SK-N-SH (cell line): ENCODE measurements around the gene F11R. TPM values are rescaled to one million over a fixed set of nuclear protein-coding genes. Genes with fewer than 3 reads are reported as not detected.
A peak's percentile ranks its signal among the peaks of the same experiment; 100 is the strongest.

Experiments
- CTCF ChIA-PET: fragments of 300-600, 350-600 bp; formaldehyde crosslinking; extraction: SDS; loops from one replicate; lab custom pipeline; 2021; lab: Yijun Ruan, JAX
- POLR2A ChIA-PET: fragments of 350-600 bp; sonication (Branson Sonifier 250); formaldehyde crosslinking; extraction: SDS; loops from one replicate; lab custom pipeline; 2020; ENCODE audit warnings: antibody characterized with exemption, inconsistent platforms; lab: Yijun Ruan, JAX
- DNase-seq: peaks from one replicate; pipeline ENCODE4 v3.0.0; 2012
- H2AFZ ChIP-seq: fragments of 200-600 bp; sonication (generic); 2 replicates; pipeline ENCODE4 v1.8.1; 2016; ENCODE audit warnings: antibody characterized with exemption, mild to moderate bottlenecking, low read depth
- H3F3A ChIP-seq: fragments of 200-600 bp; sonication (generic); replicated peaks from 2 replicates; pipeline ENCODE3; 2016; ENCODE audit warnings: antibody characterized with exemption, mild to moderate bottlenecking; ENCODE audit not compliant: insufficient read depth
- H3K27ac ChIP-seq, 2 experiments: fragments of 200-500 bp in 1 of 2; fragments of 200-600 bp in 1 of 2; sonication (Bioruptor generic) in 1 of 2; sonication (generic), shearing (Covaris generic) in 1 of 2; 2 replicates each; pipeline versions ENCODE4 v1.5.1 to v1.6.1; 2014 to 2016; ENCODE audit warnings: low read depth in 2 of 2, inconsistent platforms in 1 of 2, low read length in 1 of 2, mild to moderate bottlenecking in 1 of 2, mixed read lengths in 1 of 2
- H3K27me3 ChIP-seq: fragments of 200-600 bp; sonication (generic), shearing (Covaris generic); 2 replicates; pipeline ENCODE4 v1.6.1; 2016; ENCODE audit warnings: mixed run types; ENCODE audit not compliant: insufficient read depth
- H3K36me3 ChIP-seq, 2 experiments: fragments of 200-500 bp in 1 of 2; fragments of 200-600 bp in 1 of 2; sonication (Bioruptor generic) in 1 of 2; sonication (generic) in 1 of 2; replicated peaks in 1 of 2; 2 replicates each; pipeline versions ENCODE3 to v1.5.1; 2014 to 2016; ENCODE audit warnings: low read length in 1 of 2, mild to moderate bottlenecking in 1 of 2; ENCODE audit not compliant: insufficient read depth in 2 of 2, control insufficient read depth in 1 of 2
- H3K4me1 ChIP-seq, 2 experiments: fragments of 200-500 bp in 1 of 2; fragments of 200-600 bp in 1 of 2; sonication (Bioruptor generic) in 1 of 2; sonication (generic), shearing (Covaris generic) in 1 of 2; 2 replicates each; pipeline versions ENCODE4 v1.5.1 to v1.6.1; 2014 to 2016; ENCODE audit warnings: low read depth in 1 of 2, low read length in 1 of 2, mixed run types in 1 of 2; ENCODE audit not compliant: insufficient read depth in 2 of 2, control insufficient read depth in 1 of 2
- H3K4me2 ChIP-seq: fragments of 200-600 bp; sonication (generic), shearing (Covaris generic); 2 replicates; pipeline ENCODE4 v1.6.1; 2017; ENCODE audit warnings: mixed run types
- H3K4me3 ChIP-seq, 2 experiments: fragments of 200-500 bp in 1 of 2; fragments of 200-600 bp in 1 of 2; sonication (Bioruptor generic) in 1 of 2; sonication (generic), shearing (Covaris generic) in 1 of 2; 2 replicates each; pipeline versions ENCODE4 v1.5.1 to v1.8.1; 2014 to 2016; ENCODE audit warnings: low read depth in 2 of 2, inconsistent platforms in 1 of 2, low read length in 1 of 2, mild to moderate bottlenecking in 1 of 2, mixed read lengths in 1 of 2, moderate library complexity in 1 of 2
- H3K79me2 ChIP-seq: fragments of 200-600 bp; sonication (generic); 2 replicates; pipeline ENCODE4 v1.8.1; 2017; ENCODE audit warnings: mild to moderate bottlenecking; ENCODE audit not compliant: insufficient read depth
- H3K9ac ChIP-seq: fragments of 200-600 bp; sonication (generic); 2 replicates; pipeline ENCODE4 v1.6.1; 2017; ENCODE audit warnings: mixed run types
- H3K9me2 ChIP-seq: fragments of 200-600 bp; sonication (generic); 2 replicates; pipeline ENCODE4 v1.6.1; 2017; ENCODE audit warnings: mixed run types
- H3K9me3 ChIP-seq: fragments of 200-600 bp; sonication (generic); 2 replicates; pipeline ENCODE4 v1.6.1; 2017; ENCODE audit warnings: mixed run types, mild to moderate bottlenecking, moderate library complexity
- H4K20me1 ChIP-seq: fragments of 200-600 bp; sonication (generic); 2 replicates; pipeline ENCODE4 v1.6.1; 2017; ENCODE audit warnings: mild to moderate bottlenecking, mixed run types; ENCODE audit not compliant: insufficient read depth
- CHD2 ChIP-seq: fragments of 150-350 bp; IDR thresholded peaks from 2 replicates; pipeline ENCODE4 v1.6.1; 2018; ENCODE audit warnings: low read length; ENCODE audit not compliant: partially characterized antibody
- FOSL2 ChIP-seq: IDR thresholded peaks from 2 replicates; pipeline ENCODE4 v1.4.0; 2012; ENCODE audit warnings: low read depth, mild to moderate bottlenecking, moderate library complexity, borderline replicate concordance
- FOXJ3 ChIP-seq: sonication (generic); formaldehyde crosslinking; IDR thresholded peaks from 2 replicates; pipeline ENCODE4 v1.5.1; 2020; ENCODE audit warnings: mild to moderate bottlenecking, missing genetic modification reagents
- GABPA ChIP-seq: IDR thresholded peaks from 2 replicates; pipeline ENCODE4 v1.4.0; 2012; ENCODE audit warnings: low read depth, mild to moderate bottlenecking
- JUND ChIP-seq: IDR thresholded peaks from 2 replicates; pipeline ENCODE4 v1.4.0; 2012
- MEF2A ChIP-seq: IDR thresholded peaks from 2 replicates; pipeline ENCODE4 v1.4.0; 2012; ENCODE audit warnings: low read depth, borderline replicate concordance
- POLR2AphosphoS5 ChIP-seq: IDR thresholded peaks from 2 replicates; pipeline ENCODE4 v1.6.1; 2012; ENCODE audit warnings: low read depth, low read length
- RAD21 ChIP-seq: IDR thresholded peaks from 2 replicates; pipeline ENCODE4 v1.6.1; 2012; ENCODE audit warnings: mild to moderate bottlenecking, low read length
- RXRA ChIP-seq: IDR thresholded peaks from 2 replicates; pipeline ENCODE4 v1.4.0; 2012; ENCODE audit warnings: low read depth, mild to moderate bottlenecking, borderline replicate concordance
- SIN3A ChIP-seq: IDR thresholded peaks from 2 replicates; pipeline ENCODE4 v1.6.1; 2012; ENCODE audit warnings: low read depth, mild to moderate bottlenecking, low read length, moderate library complexity, borderline replicate concordance
- SMC3 ChIP-seq: IDR thresholded peaks from 2 replicates; pipeline ENCODE4 v1.6.1; 2012; ENCODE audit warnings: low read depth, low read length, improper control_type of control experiment
- TCF12 ChIP-seq: IDR thresholded peaks from 2 replicates; pipeline ENCODE4 v1.4.0; 2012
- WGBS: methylation state at CpG from one replicate; pipeline ENCODE4 v1.1.6; 2017; ENCODE audit warnings: low lambda C conversion rate; 5-methylcytosine and 5-hydroxymethylcytosine counted together
- polyA plus RNA-seq, 3 experiments: library from polyadenylated mRNA; depleted of rRNA; stranded (reverse); fragments of >200 nt; gene quantifications; 2 replicates each; pipeline ENCODE4 v1.2.3, GENCODE V29; 2012
- TF ChIP-seq, protein P1 (sequence below): fragments of 200-600 bp; sonication (generic); IDR thresholded peaks from 2 replicates; pipeline ENCODE4 v1.6.1; 2017; ENCODE audit warnings: antibody characterized with exemption, mild to moderate bottlenecking, moderate library complexity
- TF ChIP-seq, protein P2 (sequence below): IDR thresholded peaks from 2 replicates; pipeline ENCODE4 v1.4.0; 2012; ENCODE audit warnings: low read depth
- TF ChIP-seq, protein P3 (sequence below): IDR thresholded peaks from 2 replicates; pipeline ENCODE4 v1.6.1; 2012; ENCODE audit warnings: mild to moderate bottlenecking, low read depth, low read length, moderate library complexity
- TF ChIP-seq, protein P4 (sequence below): IDR thresholded peaks from 2 replicates; pipeline ENCODE4 v1.4.0; 2012; ENCODE audit warnings: low read depth, borderline replicate concordance

Gene F11R
- polyA plus RNA-seq, 1 of the 3 experiments (the other 2 are of a cell fraction): 9.0 TPM

DNA sequence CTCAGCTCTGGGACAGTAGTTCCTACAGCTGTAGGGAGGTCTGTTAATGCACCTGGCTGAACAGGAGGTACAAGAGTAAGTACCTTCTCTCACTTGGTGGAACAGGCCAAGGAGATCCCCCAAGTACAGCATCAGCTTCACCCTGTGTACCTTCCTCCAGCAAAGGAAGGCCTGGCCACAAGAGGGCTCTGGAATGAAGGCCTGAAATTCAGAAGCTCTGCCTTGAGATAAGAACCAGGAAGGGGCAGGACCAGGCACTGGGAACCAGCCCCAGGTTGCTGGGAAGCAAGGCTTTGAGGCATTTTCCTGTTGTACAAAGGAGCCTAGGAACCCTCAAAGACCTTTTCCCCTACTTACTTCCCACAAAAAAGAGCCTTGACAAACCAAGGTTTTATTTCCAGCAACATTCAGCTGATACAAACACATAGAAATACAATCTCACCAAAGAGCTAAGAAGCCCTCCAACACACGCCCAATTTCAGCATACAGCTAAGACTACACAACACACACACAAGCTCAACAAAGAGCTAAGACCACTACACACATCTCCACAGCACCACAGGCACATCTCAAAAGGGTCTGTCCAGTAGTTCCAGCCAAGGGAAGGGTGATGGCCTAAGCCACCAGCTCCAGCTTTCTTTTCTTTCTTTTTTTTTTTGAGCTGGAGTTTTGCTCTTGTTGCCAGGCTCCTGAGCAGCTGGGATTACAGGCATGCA, 23.5 kb downstream of the F11R start:
- no peak overlapping the region for H3K9ac ChIP-seq
- peaks cover 0 to 4% of the 10 kb centered on the region in 2 experiments; a peak in 2 of 4 replicates for H3K4me1 ChIP-seq
- TF ChIP-seq RAD21 (peak; percentile 37), SMC3 (peak; percentile 43), CHD2 (no peak), FOSL2 (no peak)
- TF ChIP-seq, protein P1, sequence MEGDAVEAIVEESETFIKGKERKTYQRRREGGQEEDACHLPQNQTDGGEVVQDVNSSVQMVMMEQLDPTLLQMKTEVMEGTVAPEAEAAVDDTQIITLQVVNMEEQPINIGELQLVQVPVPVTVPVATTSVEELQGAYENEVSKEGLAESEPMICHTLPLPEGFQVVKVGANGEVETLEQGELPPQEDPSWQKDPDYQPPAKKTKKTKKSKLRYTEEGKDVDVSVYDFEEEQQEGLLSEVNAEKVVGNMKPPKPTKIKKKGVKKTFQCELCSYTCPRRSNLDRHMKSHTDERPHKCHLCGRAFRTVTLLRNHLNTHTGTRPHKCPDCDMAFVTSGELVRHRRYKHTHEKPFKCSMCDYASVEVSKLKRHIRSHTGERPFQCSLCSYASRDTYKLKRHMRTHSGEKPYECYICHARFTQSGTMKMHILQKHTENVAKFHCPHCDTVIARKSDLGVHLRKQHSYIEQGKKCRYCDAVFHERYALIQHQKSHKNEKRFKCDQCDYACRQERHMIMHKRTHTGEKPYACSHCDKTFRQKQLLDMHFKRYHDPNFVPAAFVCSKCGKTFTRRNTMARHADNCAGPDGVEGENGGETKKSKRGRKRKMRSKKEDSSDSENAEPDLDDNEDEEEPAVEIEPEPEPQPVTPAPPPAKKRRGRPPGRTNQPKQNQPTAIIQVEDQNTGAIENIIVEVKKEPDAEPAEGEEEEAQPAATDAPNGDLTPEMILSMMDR: peak; percentile 38
- TF ChIP-seq, protein P2, sequence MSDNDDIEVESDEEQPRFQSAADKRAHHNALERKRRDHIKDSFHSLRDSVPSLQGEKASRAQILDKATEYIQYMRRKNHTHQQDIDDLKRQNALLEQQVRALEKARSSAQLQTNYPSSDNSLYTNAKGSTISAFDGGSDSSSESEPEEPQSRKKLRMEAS: no peak
- ChIA-PET POLR2A (interaction anchor here (1.4 kb wide), 1 partner anchor 135 kb away, joined by 3 read pairs; the partner anchor contains the start of gene DEDD), CTCF (interaction anchor here (0.8 to 6.1 kb wide), 11 partner anchors 7 to 144 kb away, joined by 3 to 30 read pairs (median 4); partner anchors contain the start of genes DEDD and KLHDC9)
- no peak overlapping the region for H3K4me3 ChIP-seq
- WGBS: 71% methylated on average over 1 of the region's 1 CpG
- no peaks in the 10 kb centered on the region for H3K9me3 ChIP-seq
- H3K79me2 ChIP-seq: no peaks in the 10 kb centered on the region
- H4K20me1 ChIP-seq: no peaks in the 10 kb centered on the region
- H3K9me2 ChIP-seq: no peaks in the 10 kb centered on the region
- H2AFZ ChIP-seq: no peak overlapping the region
- no peaks in the 10 kb centered on the region for H3K36me3 ChIP-seq
- no peaks in the 10 kb centered on the region for H3K27me3 ChIP-seq
- H3F3A ChIP-seq: peaks cover 12% of the 10 kb centered on the region
- no peak overlapping the region for H3K27ac ChIP-seq
- peak; percentile 40 for DNase-seq
- H3K4me2 ChIP-seq: no peak overlapping the region

DNA sequence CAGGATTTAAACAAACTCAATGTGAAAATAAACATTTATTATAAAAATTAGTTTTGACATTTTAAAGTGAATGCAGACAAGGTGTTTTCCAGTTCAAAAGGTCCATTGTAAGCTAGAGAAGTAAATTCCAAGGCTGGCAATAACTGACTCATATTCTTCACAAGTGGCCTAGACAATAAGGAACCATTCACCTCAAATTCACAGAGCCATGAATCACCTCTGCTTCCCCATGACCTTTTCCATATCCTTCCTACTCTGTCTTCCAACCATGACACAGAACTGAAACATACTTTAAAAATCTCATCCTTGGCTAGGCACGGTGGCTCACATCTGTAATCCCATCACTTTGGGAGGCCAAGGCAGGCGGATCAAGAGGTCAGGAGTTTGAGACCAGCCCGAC, 24.8 kb downstream of the F11R start:
- H3K27me3 ChIP-seq: no peaks in the 10 kb centered on the region
- no peak overlapping the region for H3K4me2 ChIP-seq
- no peaks in the 10 kb centered on the region for H3K9me3 ChIP-seq
- H3K9ac ChIP-seq: no peak overlapping the region
- H3K4me1 ChIP-seq: peaks cover 0 to 4% of the 10 kb centered on the region in 2 experiments; a peak in 2 of 4 replicates
- no peaks in the 10 kb centered on the region for H3K36me3 ChIP-seq
- no peaks in the 10 kb centered on the region for H3K79me2 ChIP-seq
- ChIA-PET CTCF (interaction anchor here (1.2 to 6.1 kb wide), 3 partner anchors 29 to 101 kb away, joined by 3 to 30 read pairs (median 3); partner anchors contain the start of gene KLHDC9), POLR2A (no interaction called here)
- no peaks in the 10 kb centered on the region for H3K9me2 ChIP-seq
- H3K4me3 ChIP-seq: no peak overlapping the region
- H3K27ac ChIP-seq: peak overlapping the region in 1 of 2 experiments; percentile 36; a peak in 1 of 4 replicates
- no peaks in the 10 kb centered on the region for H4K20me1 ChIP-seq
- WGBS: 62% methylated on average over 3 of the region's 3 CpGs
- DNase-seq: no peak
- H2AFZ ChIP-seq: no peak overlapping the region
- peaks cover 12% of the 10 kb centered on the region for H3F3A ChIP-seq
- TF ChIP-seq, protein P2: no peak
- TF ChIP-seq, protein P3, sequence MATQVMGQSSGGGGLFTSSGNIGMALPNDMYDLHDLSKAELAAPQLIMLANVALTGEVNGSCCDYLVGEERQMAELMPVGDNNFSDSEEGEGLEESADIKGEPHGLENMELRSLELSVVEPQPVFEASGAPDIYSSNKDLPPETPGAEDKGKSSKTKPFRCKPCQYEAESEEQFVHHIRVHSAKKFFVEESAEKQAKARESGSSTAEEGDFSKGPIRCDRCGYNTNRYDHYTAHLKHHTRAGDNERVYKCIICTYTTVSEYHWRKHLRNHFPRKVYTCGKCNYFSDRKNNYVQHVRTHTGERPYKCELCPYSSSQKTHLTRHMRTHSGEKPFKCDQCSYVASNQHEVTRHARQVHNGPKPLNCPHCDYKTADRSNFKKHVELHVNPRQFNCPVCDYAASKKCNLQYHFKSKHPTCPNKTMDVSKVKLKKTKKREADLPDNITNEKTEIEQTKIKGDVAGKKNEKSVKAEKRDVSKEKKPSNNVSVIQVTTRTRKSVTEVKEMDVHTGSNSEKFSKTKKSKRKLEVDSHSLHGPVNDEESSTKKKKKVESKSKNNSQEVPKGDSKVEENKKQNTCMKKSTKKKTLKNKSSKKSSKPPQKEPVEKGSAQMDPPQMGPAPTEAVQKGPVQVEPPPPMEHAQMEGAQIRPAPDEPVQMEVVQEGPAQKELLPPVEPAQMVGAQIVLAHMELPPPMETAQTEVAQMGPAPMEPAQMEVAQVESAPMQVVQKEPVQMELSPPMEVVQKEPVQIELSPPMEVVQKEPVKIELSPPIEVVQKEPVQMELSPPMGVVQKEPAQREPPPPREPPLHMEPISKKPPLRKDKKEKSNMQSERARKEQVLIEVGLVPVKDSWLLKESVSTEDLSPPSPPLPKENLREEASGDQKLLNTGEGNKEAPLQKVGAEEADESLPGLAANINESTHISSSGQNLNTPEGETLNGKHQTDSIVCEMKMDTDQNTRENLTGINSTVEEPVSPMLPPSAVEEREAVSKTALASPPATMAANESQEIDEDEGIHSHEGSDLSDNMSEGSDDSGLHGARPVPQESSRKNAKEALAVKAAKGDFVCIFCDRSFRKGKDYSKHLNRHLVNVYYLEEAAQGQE: no peak
- TF ChIP-seq, protein P1: no peak
- TF ChIP-seq SIN3A: no peak
- TF ChIP-seq POLR2AphosphoS5: no peak
- TF ChIP-seq MEF2A: no peak
- peak; percentile 27; the same call in 1 of the 2 replicates for TF ChIP-seq JUND
- peak; percentile 44; the same call in 1 of the 2 replicates for TF ChIP-seq TCF12
- no peak for TF ChIP-seq CHD2
- 0 out of 2 replicates have a peak, but pooled peaks have one; percentile 29 for TF ChIP-seq RXRA
- TF ChIP-seq, protein P4, sequence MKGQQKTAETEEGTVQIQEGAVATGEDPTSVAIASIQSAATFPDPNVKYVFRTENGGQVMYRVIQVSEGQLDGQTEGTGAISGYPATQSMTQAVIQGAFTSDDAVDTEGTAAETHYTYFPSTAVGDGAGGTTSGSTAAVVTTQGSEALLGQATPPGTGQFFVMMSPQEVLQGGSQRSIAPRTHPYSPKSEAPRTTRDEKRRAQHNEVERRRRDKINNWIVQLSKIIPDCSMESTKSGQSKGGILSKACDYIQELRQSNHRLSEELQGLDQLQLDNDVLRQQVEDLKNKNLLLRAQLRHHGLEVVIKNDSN: peak; percentile 26; the same call in 1 of the 2 replicates
- peak; percentile 70 for TF ChIP-seq FOSL2
- TF ChIP-seq GABPA: no peak
- no peak for TF ChIP-seq FOXJ3
